Duodenal mucosa (tissue), 2 donors: Measurements from ENCODE around the gene CISD3.

Experiments
- H3K27ac ChIP-seq: one replicate; pipeline ENCODE4 v1.7.0; 2013; ENCODE audit warnings: low read depth, low read length
- H3K27me3 ChIP-seq, 2 donors: one replicate each; pipeline ENCODE4 v1.7.0; 2013; ENCODE audit warnings: low read length in 2 of 2, control low read depth in 1 of 2; ENCODE audit not compliant: insufficient read depth in 2 of 2, control insufficient read depth in 1 of 2
- H3K36me3 ChIP-seq, 2 donors: one replicate each; pipeline ENCODE4 v1.7.0; 2013; ENCODE audit warnings: low read length in 2 of 2, control low read depth in 1 of 2; ENCODE audit not compliant: insufficient read depth in 2 of 2, control insufficient read depth in 1 of 2
- H3K4me1 ChIP-seq, 2 donors: one replicate each; pipeline ENCODE4 v1.7.0; 2013; ENCODE audit warnings: low read length in 2 of 2, control low read depth in 1 of 2; ENCODE audit not compliant: insufficient read depth in 2 of 2, control insufficient read depth in 1 of 2
- H3K4me3 ChIP-seq, 2 donors: one replicate each; pipeline ENCODE4 v1.7.0; 2013; ENCODE audit warnings: low read length in 2 of 2, low read depth in 1 of 2
- H3K9ac ChIP-seq, 2 donors: one replicate each; pipeline ENCODE4 v1.7.0; 2013; ENCODE audit warnings: low read length in 2 of 2, low read depth in 1 of 2
- H3K9me3 ChIP-seq, 2 donors: one replicate each; pipeline ENCODE4 v1.7.0; 2013; ENCODE audit warnings: low read length in 2 of 2, control low read depth in 1 of 2; ENCODE audit not compliant: control insufficient read depth in 1 of 2

CISD3 gene

GRCh38 chr17:38707678-38708351 lies 22.3 kb upstream of the CISD3 start:
- Histone ChIP-seq H3K27me3 (no peaks in the 10 kb centered on the region), H3K27ac (no peak overlapping the region), H3K9me3 (no peaks in the 10 kb centered on the region), H3K9ac (peak overlapping the region in 1 of 2 donors; percentile 12), H3K4me3 (peak overlapping the region in 1 of 2 donors; percentile 70), H3K4me1 (peaks cover 21 to 33% of the 10 kb centered on the region in 2 donors), H3K36me3 (peaks cover 25 to 57% of the 10 kb centered on the region in 2 donors)

- H3K36me3 ChIP-seq, result peaks cover 33 to 71% of the 10 kb centered on the region in 2 donors
Observed at GRCh38 chr17:38709104-38709820, 20.9 kb upstream of the CISD3 start.

GRCh38 chr17:38709864-38710603 lies 20.1 kb upstream of the CISD3 start:
- peaks cover 34 to 77% of the 10 kb centered on the region in 2 donors for H3K36me3 ChIP-seq
- H3K4me1 ChIP-seq, result peaks cover 20 to 21% of the 10 kb centered on the region in 2 donors
- H3K27me3 ChIP-seq, result no peaks in the 10 kb centered on the region
- no peak overlapping the region for H3K27ac ChIP-seq
- H3K9me3 ChIP-seq, result no peaks in the 10 kb centered on the region
- no peak overlapping the region for H3K9ac ChIP-seq
- no peak overlapping the region for H3K4me3 ChIP-seq

More at GRCh38 chr17:38709104-38709820, 20.9 kb upstream of the CISD3 start:
- peaks cover 21 to 23% of the 10 kb centered on the region in 2 donors for H3K4me1 ChIP-seq
- no peak overlapping the region for H3K4me3 ChIP-seq
- no peak overlapping the region for H3K27ac ChIP-seq
- H3K9me3 ChIP-seq, result no peaks in the 10 kb centered on the region
- H3K27me3 ChIP-seq, result no peaks in the 10 kb centered on the region
- H3K9ac ChIP-seq, result no peak overlapping the region

- Histone ChIP-seq H3K9me3 (no peaks in the 10 kb centered on the region), H3K27me3 (no peaks in the 10 kb centered on the region), H3K4me3 (no peak overlapping the region), H3K9ac (no peak overlapping the region), H3K4me1 (peaks cover 20 to 21% of the 10 kb centered on the region in 2 donors), H3K27ac (no peak overlapping the region), H3K36me3 (peaks cover 36 to 83% of the 10 kb centered on the region in 2 donors)
Observed at GRCh38 chr17:38710604-38710962, 19.6 kb upstream of the CISD3 start.

- H3K36me3 ChIP-seq, result peaks cover 39 to 87% of the 10 kb centered on the region in 2 donors
- no peak overlapping the region for H3K27ac ChIP-seq
- H3K4me3 ChIP-seq, result no peak overlapping the region
- H3K4me1 ChIP-seq, result peaks cover 20 to 21% of the 10 kb centered on the region in 2 donors
- no peaks in the 10 kb centered on the region for H3K27me3 ChIP-seq
- no peak overlapping the region for H3K9ac ChIP-seq
- no peaks in the 10 kb centered on the region for H3K9me3 ChIP-seq
Observed at GRCh38 chr17:38710985-38711384, 19.2 kb upstream of the CISD3 start.

- peaks cover 42 to 95% of the 10 kb centered on the region in 2 donors for H3K36me3 ChIP-seq
- no peaks in the 10 kb centered on the region for H3K27me3 ChIP-seq
- no peak overlapping the region for H3K27ac ChIP-seq
- peaks cover 14 to 17% of the 10 kb centered on the region in 2 donors for H3K4me1 ChIP-seq
- H3K4me3 ChIP-seq, result no peak overlapping the region
- no peaks in the 10 kb centered on the region for H3K9me3 ChIP-seq
- H3K9ac ChIP-seq, result no peak overlapping the region
Observed at GRCh38 chr17:38711792-38712571, 18.2 kb upstream of the CISD3 start.

GRCh38 chr17:38712593-38712992 lies 17.5 kb upstream of the CISD3 start:
- Histone ChIP-seq H3K36me3 (peaks cover 46 to 95% of the 10 kb centered on the region in 2 donors), H3K9me3 (no peaks in the 10 kb centered on the region), H3K4me1 (peaks cover 8 to 11% of the 10 kb centered on the region in 2 donors)

GRCh38 chr17:38713456-38714075 lies 16.6 kb upstream of the CISD3 start:
- H3K4me1 ChIP-seq, result peaks cover 5 to 8% of the 10 kb centered on the region in 2 donors
- no peak overlapping the region for H3K27ac ChIP-seq
- H3K4me3 ChIP-seq, result no peak overlapping the region
- peaks cover 44 to 93% of the 10 kb centered on the region in 2 donors for H3K36me3 ChIP-seq
- H3K9me3 ChIP-seq, result no peaks in the 10 kb centered on the region
- H3K27me3 ChIP-seq, result no peaks in the 10 kb centered on the region
- H3K9ac ChIP-seq, result no peak overlapping the region

More at GRCh38 chr17:38712593-38712992, 17.5 kb upstream of the CISD3 start:
- H3K9ac ChIP-seq, result no peak overlapping the region
- no peak overlapping the region for H3K4me3 ChIP-seq
- no peak overlapping the region for H3K27ac ChIP-seq
- H3K27me3 ChIP-seq, result no peaks in the 10 kb centered on the region

- Histone ChIP-seq H3K9me3 (no peaks in the 10 kb centered on the region), H3K9ac (no peak overlapping the region), H3K4me1 (peaks cover 9% of the 10 kb centered on the region in 2 donors), H3K27ac (no peak overlapping the region), H3K36me3 (peaks cover 32 to 85% of the 10 kb centered on the region in 2 donors), H3K27me3 (no peaks in the 10 kb centered on the region), H3K4me3 (no peak overlapping the region)
Observed at GRCh38 chr17:38715216-38715943, 14.8 kb upstream of the CISD3 start.
